C4-2B (cell line): Measurements from ENCODE around the gene SPTBN5.

Experiments
- H3K27ac ChIP-seq: fragments of 450-650 bp; 2 replicates; pipeline ENCODE4 v1.5.1; 2017
- ZFX ChIP-seq: fragments of 450-650 bp; IDR thresholded peaks from 2 replicates; pipeline ENCODE4 v1.6.1; 2017
- TF ChIP-seq, protein P1 (sequence below): fragments of 450-650 bp; conservative IDR thresholded peaks from 2 replicates; pipeline ENCODE4 v1.5.1; 2017; ENCODE audit warnings: mild to moderate bottlenecking

The SPTBN5 gene

DNA sequence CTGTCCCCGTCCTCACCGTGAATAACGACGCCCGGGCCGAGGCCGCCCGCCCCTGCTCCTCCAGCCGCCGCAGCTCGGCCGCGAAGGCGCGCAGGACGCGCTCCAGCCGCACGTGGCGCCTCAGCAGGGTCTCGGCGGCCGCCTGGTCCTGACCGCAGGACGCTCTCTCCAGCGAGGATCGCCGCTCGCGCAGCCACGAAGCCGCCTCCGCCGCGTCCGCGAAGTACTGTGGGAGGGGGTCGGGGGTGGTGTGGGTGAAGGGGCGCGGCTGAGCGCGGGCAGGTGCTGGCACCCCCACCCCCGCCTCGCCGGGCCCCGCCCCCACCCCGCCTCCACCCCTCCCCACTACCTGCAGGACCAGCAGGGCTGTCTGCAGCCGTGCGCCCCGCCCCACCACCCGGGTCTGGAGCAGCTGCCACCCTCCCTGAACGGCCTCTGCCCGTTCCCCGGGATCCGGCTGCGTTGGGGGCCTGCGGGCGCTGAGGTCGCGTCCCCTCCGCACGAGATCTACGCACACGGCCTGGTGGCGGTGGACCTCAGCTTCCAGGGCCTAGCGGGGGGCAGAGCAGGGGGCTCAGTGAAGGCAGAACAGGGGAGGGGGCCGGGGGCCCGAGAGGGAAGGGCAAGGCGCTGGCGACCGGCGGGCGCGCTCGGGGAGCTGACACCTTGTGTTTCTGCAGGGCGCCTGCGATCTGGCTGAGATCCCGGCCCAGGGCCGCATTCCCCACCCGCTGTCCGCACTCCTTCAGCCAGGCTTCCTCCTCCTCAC is 11.7 kb downstream of the SPTBN5 start:
- TF ChIP-seq, protein P1, sequence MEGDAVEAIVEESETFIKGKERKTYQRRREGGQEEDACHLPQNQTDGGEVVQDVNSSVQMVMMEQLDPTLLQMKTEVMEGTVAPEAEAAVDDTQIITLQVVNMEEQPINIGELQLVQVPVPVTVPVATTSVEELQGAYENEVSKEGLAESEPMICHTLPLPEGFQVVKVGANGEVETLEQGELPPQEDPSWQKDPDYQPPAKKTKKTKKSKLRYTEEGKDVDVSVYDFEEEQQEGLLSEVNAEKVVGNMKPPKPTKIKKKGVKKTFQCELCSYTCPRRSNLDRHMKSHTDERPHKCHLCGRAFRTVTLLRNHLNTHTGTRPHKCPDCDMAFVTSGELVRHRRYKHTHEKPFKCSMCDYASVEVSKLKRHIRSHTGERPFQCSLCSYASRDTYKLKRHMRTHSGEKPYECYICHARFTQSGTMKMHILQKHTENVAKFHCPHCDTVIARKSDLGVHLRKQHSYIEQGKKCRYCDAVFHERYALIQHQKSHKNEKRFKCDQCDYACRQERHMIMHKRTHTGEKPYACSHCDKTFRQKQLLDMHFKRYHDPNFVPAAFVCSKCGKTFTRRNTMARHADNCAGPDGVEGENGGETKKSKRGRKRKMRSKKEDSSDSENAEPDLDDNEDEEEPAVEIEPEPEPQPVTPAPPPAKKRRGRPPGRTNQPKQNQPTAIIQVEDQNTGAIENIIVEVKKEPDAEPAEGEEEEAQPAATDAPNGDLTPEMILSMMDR, result no peak
- no peak for TF ChIP-seq ZFX
- no peak overlapping the region for H3K27ac ChIP-seq

DNA sequence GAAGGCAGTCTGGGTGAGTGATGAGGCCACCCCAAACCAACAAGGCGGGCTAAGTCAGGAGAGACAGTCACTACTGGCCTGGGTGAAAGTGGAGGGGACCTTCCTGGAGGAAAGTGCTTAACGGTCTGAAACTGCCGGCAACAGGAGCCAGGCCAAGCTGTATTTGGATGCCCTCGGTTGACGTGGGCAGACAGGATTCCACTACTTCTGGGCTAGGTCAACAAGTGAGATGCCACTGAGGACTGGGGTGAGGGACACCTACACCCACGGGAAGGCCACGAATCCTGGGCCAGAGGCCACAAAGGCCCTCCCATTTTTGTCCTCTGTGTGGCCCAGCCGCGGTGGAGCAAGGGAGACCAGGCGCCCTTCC is 12.3 kb downstream of the SPTBN5 start:
- TF ChIP-seq, protein P1, result no peak
- no peak for TF ChIP-seq ZFX

DNA sequence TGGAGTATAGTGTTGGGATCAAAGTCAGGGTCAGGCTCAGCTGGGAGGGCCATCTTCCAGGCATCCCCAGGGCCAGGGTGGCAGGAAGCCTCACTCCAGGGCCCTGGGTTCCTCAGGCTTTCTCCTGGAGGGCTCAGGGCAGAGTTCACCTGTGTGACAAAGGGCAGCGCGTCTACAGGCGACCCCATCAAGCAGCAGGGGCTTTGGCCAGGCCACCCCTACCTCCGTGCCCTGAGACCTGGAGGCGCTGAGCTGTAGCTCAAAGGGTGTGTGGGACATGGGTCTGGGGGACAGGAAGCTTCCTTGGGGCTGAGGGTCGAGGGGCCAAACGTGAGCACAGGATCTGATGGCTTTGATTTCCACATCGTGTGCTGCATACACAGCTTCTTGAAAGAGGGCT is 12.8 kb downstream of the SPTBN5 start:
- TF ChIP-seq ZFX, result no peak
- H3K27ac ChIP-seq, result no peak overlapping the region

More for the DNA sequence above, 12.3 kb downstream of the SPTBN5 start:
- H3K27ac ChIP-seq, result no peak overlapping the region

DNA sequence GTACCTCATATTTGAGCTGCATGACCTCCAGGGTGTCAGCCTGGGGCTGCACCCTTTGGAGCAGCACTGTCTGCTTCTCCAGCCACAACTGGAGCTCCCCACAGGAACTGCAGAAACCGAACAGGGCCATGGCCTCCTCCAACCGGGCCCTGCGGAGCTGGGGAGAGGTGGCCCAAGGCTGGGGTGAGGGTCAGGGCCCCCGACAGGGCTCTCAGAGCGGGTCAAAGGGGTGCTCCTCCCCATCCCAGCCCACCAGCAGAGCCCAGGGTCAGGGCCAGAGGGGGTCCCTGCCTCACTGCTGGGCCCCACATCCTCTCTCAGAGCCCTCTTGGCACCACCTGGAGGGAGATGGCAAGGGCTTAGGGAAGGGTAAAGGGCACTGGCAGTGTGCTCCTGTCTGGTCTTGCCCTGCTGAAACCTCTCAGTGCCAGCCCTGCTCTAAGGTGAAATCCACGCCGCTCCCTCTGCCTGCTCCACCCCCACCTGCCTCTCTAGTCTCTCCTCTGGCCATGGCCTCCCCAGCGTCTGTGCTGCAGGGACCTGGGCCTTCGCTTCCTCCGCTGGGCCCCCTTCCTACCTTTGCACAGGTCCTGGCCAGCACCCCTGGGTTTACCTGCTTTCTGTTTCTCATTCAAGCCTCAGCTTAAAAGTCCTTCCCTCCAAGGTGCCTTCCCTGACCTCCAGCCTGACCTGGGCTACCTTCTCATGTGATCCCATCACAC is 13.5 kb downstream of the SPTBN5 start:
- H3K27ac ChIP-seq, result 0 out of 2 replicates have a peak overlapping the region, but pooled peaks have one; percentile 2
- TF ChIP-seq ZFX, result no peak
- TF ChIP-seq, protein P1, result no peak

DNA sequence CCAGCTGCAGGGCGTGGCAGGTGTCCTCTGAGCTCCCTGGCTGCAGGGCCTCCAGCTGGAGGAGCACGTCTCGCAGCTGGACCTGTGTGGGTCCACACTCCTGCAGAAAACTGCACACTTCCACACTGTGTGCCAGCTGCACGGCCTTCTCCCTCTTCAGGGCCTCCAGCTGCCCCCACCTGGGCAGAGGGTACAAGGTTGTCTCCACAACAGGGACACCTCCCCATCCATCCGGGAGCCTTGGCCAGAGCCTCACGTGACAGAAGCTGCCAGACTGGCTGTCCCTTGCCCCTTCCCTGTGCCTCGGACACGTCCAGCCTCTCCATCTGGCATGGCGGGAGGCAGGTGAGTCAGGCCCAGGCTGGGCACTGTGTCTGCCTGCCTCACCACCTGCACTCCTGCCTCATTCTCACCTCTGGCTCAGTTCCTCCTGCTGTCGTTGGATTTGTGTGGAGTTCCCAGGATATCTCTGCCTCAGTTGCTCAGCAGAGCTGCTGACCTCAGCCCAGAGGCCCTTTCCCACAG is 14.5 kb downstream of the SPTBN5 start:
- TF ChIP-seq ZFX, result no peak
- TF ChIP-seq, protein P1, result no peak
- H3K27ac ChIP-seq, result peak overlapping the region; percentile 82

DNA sequence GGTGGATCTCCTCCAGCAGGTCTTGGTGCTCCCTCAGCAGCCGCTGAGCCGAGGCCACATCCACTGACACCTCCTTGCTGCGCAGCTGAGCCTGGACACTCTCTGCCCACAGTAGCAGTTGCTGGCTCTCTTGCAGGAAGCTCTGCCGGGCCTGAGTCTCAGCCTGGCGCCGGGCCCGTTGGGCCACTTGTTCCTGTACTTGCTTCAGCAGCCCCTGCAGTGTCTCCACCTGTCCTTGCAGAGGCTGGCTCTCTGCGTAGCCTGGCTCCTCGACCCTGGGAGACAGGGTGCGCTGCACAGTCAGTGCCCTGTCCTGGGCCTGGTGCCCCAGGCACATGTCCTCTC is 15.5 kb downstream of the SPTBN5 start:
- H3K27ac ChIP-seq, result peak overlapping the region; percentile 82
- TF ChIP-seq, protein P1, result no peak
- TF ChIP-seq ZFX, result no peak

GRCh38 chr15:41877631-41878354 is 16.1 kb downstream of the SPTBN5 start:
- peak overlapping the region; percentile 82 for H3K27ac ChIP-seq
- peak; percentile 61; the same call in 1 of the 2 replicates for TF ChIP-seq ZFX
- TF ChIP-seq, protein P1, result no peak
